Stimulated activated CD4-positive, alpha-beta T cell treated with anti-CD3 and anti-CD28 coated beads, Interleukin-4, amount 100 ng/mL, for 1 hour (primary cell): ENCODE measurements around the gene KLHL33.

ENCODE experiments used
- DNase-seq: peaks from one replicate; pipeline ENCODE4 v3.0.0-alpha.2; 2020

Gene KLHL33, protein sequence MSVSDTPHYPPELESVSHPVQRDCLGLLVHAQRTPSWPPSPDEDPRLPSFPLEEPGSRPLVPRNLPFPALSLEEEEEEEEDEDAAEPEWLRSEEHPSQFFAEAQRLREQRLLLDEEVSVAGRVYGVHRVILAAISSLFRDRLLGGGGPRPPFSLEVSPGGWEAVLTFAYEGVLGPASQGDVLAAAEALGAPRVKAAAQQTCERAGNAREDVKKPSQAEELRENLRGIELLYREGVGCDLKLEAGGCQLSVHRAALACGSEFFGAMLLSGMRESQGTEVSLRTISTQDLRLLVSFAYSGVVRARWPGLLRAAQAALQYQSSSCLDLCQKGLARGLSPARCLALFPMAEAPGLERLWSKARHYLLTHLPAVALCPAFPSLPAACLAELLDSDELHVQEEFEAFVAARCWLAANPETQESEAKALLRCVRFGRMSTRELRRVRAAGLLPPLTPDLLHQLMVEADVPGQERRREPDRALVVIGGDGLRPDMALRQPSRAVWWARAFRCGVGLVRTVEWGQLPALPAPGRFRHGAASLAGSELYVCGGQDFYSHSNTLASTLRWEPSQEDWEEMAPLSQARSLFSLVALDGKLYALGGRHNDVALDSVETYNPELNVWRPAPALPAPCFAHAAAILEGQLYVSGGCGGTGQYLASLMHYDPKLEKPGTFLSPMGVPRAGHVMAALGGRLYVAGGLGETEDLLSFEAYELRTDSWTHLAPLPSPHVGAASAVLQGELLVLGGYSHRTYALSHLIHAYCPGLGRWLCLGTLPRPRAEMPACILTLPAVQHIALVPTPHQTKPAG

DNA sequence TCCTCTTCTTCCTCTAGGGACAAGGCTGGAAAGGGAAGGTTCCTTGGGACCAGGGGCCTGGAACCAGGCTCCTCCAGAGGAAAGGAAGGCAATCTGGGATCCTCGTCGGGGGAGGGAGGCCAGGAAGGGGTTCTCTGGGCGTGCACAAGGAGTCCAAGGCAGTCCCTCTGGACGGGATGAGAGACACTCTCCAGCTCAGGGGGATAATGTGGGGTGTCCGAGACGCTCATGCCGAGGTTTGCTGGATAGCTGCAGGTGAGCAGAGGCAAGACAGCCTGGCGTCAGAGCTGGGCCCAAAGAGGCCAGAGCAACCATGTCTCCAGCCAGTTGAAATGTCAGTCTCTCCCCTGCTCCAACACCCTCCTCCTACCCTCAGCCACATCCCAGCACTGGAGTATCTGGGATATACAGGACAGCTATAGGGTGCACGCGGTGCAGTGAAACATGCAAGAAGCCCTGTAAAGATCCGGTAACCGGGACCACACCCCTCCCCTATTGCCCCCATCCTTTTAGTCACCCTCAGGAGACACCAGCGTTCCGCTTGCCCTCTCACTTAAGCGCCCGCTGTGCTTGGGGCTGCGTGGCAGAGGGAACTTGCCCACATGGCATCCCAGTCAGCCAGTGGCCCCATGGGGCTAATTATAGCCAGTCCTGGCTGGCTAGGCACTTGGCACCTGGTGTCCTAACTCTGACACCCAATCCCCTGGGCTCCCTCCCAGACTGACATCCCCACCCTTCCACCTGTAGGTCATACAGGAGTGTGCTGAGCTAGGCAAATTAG is at the start of gene KLHL33:
Gene KLHL33 (minus strand): TSS at position 585 of the 781 bp plus-strand sequence. CDS start 355 bp downstream, at position 230.
- DNase-seq: no peak

DNA sequence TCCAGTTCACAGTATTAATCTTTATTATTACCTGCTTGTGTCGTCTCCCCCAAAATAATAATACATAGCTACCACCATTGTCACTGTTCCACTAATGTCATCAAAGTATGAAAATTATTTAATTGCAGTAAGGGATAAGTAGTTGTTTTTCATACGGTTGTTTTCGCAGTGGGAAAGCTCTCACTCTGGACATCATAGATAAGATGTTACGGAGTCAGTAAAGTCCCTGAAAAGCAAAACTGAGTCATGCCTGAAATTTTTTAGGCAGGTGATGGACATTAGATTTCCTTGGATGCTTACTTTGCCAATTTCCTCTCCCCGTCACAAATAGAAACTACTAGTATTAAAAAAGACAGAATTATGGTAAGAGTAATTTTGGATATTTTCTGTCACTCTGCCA is 46.4 kb upstream of the KLHL33 start:
- no peak for DNase-seq

DNA sequence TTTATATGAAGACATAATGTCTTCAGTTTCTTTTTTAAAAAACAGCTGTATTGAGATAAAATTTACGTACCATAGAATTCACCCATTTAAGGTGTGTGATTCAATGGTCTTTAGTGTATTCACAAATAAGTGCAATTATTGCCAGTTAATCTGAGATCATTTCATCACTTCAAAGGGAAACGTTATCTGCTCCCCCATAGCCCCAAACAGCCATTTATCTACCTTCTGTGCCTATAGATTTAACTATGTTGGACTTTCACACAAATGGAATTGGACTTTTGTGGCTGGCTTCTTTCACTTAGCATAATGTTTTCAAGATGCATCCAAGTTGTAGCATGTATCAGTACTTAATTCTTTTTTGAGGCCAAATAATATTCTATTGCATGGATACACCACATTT is 42.9 kb upstream of the KLHL33 start:
- no peak for DNase-seq

DNA sequence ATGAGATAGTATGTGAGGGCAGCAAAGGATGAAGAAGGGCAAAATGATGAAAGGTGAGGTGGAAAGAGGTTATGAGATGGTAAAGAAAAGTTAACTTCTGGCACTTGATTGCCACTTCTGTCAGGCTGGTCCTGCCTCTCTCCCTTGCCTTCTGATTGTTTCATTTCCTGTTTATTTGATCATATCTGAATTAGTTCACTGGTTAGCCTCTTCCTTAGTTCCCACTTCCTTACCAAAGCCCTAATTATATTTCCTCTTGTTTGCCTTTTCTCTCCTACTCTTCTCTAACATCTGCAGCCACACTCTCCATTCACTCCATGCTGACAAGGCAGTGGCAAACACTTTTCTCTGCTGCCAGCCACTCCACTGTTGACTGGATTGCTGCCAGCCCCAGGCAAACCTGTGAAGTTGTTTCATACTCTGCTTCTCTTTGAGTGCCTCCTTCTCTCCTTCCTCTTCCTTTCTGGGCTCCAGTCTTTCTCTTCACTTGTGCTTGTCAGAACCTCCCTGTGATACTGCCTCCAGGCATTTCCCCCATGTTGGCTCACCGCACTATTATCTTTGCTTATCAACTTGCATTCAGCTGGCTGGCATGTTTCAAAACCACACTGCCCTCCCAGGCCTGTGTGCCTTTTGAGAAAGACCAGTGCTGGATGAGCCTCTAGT is 41.4 kb upstream of the KLHL33 start:
- DNase-seq: no peak

DNA sequence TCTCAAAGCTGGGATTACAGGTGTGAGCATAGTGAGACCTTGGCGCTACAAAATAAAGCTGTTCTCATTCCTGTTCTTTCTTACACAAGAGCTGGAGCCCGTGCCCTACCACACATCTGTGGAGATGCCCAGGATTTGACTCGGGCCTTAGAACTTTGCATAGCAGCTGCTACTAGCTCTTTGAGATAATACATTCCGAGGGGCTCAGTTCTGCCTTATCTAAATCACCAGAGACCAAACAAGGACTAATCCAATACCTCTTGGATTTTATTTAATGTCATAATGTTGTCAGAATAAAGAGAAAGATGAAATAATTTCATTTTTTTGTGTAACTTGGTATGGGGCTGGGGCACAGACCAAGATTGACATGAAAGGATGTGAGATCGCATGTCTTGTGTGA is 40.8 kb upstream of the KLHL33 start:
- DNase-seq: no peak

DNA sequence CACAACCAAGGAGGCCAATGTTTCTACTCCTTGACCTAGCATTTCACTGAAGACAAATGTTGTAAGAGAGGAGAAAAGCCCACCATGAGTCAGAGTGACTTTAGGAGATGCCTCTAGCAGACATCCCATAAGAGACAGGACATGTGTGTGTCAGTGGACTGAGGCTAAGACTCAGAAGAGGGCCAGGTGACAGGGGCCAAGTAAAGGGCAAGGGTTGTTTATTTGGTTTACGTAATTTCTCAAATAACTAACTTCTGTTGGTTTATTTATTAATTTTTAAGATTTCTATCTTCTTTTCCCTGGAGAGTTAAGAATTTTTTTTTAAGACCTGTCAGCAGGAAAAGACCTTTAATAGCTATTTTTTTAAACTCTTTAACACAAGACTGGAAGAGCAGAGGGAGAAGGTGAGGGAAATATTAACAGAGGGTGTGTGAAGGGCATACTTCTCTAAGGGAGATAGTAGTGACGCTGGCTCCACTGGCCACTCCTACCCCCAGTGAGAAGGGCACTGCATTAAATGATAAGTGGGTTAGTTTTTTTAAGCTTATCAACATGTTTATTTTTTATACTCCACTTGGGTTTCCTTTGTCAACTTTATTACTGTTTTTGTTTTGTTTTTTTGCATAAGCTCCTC is 36.7 kb upstream of the KLHL33 start:
- DNase-seq: no peak

DNA sequence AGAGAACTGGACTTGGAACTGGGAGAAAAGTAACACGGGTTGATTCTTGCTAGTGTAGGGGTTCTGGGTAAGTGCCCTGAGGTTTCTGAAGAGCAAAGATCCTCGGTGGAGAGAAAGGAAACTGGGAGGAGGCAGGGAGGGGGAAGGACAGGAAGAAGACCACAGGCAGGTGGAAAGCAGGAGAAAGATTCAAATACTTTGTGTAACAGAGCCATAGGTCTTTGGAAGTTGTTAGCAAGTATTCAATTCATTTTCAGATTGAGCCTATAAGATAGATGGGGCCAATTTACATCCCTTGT is 34.6 kb upstream of the KLHL33 start:
- no peak for DNase-seq

DNA sequence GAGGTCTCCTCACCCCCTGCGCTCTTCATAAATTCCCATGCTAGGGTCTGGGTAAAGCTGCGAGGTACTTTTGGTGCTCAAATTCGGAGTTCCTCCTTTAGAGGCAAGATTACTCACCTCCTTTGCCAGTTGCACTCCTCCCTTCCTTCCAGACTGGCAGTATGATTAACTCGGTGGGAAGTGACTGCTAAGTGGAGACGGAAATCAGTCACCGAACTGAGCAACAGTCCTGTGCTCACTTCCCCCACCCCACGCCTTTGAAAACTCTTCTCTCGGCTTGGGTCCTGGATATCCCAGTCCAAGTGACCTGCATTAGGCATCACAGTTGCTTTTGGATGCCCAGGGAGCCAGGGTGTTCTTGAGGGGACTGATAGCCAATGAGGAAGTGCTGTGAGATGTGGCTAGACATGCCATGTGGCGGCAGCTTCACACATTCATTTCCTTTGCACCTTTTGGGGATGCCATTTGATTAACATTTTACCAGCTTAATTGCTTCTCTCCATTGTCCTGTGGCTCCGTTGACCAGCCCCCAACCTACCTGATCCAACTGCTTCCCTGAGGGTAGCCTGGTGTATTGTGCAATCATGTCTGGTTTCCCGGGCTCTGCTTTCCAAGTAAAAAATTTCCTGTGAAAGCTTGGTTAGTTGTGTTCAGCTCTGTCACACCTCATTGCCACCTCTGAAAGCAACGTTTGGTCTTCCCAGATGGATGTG is 34.1 kb upstream of the KLHL33 start:
- peak; percentile 50 for DNase-seq

DNA sequence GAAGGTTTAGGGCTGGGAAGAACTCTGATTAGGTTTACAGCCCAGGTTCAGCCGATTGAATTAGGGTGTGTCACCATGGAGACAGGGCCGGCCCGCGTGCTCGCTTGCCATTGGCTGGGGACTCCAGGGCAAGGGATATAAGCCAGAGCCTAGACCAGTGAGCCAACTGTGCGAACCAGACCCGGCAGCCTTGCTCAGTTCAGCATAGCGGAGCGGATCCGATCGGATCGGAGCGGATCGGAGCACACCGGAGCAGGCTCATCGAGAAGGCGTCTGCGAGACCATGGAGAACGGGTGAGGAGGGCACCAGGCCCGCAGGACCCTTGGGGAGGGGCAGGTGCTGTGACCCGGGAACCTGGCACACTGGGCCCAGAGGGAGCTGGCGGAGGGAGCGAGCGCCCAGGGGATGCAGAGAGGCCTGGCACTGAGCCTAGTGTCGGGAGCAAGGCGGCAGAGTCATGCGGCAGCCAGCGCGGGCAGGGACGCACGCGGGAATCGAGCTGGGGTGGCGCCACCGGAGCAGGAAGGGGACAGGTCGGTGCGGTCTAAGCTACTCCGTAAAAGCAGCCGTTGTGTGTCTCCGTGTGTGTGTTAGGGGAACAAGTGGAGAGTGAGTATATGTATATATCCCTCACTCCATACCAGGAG is 33.4 kb upstream of the KLHL33 start, which contains the start of gene PNP:
Gene PNP (plus strand): TSS at position 165 of the 648 bp plus-strand sequence. CDS start 119 bp downstream, at position 284.
- peak; percentile 86 for DNase-seq

DNA sequence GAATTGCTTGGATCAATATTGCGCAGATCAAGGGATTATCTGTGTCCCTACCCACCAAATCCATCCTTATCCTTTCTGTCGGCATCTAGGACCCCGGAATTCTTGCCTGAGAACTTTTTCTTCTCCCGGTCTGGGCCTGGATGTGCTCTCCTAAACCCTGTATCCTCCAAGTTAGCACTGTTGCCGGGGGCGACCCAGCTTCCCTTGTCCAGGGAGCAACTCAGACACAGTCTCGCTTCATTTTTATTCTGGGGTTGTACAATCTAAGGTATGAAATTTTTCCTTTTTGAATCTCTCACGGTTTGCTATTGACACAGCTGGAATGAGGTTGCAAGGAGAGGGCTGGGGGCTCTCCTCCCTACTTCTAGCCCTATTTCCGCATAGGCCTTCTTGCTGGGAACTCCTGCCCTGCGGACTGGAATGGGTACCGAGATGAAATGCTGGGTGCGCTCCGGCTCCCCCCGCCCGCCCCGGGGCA is 32.8 kb upstream of the KLHL33 start:
- DNase-seq: no peak

DNA sequence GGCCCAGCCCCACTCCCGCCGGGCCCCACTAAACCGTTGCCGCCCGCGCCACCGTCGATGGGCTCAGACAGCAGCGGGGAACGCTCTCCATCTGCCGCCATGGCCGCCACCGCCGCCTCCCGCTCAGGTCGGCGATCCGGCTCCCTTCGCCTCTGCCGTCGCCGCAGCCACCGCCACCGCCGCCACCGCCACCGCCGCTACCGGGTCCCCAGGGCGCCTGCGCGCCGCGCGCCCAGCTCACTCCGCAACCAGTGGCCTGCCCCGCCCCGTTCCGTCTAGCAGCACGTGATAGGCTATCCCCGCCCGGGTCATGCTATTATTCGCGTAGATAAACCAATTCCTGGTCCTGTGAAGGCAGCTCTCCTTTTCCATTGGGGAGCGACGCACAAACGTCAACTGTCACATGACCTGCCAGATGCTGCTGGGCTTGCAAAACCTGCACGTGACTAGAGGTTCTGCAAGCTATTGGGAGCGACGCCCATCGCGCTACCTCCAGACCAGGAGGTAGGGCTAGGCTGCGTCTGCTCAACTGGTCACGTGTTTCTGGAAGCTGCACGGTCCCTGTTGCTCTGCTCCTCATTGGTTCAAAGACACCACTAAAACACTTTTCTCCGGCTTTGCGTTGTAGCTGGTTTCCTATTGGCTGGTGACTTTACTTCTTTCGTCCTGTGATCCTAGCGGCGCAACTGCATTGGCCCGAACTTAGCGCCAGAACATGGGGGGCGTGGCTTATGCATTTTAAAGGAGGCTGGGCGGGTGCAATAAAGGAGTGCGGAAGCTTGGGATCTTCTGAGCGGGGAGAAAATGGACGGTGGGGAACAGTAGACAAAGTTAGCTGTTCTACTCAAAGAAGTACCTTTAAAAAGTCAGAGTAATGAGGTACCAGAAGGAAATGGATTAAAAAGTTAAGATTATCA is 25.5 kb upstream of the KLHL33 start, which contains the start of gene PIP4P1:
Gene PIP4P1 (minus strand): TSS at position 210 of the 917 bp plus-strand sequence. CDS start 109 bp downstream, at position 101.
- DNase-seq: peak; percentile 96

DNA sequence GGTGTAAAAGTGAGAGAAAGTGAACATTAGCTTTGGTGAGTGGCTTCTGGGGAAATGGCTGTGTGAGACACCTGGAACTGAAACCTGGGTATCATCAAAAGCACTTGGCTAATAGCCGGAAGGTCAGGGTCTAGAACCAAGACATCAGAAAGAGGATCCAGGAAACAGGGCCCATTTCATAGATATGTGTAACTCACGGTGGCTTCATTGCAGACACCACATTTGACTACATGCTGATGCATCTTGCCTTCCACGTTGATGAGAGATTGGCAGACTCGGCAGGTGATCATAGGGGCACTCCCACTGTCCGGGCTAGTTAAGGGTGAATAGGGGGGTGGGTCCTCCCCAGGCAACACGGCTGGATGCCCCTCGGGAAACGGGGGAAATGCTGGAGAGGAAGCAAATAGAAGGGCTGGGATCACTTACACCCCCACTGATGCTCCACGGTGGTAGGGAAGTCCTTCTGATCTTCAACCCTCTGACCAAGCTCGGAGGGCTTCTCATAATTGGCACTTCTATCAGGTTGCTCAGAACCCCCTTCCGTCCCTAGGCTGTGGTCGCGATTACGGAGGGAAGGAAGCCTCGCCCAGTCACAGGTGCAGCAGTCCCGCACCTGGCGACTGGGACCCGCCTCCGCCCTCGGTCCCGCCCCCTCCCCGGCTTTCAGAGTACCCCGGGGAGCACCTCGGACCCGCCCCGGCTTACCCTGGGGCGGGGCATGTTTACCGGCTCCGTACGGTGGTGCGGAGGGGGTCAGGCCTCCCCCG is 24.7 kb upstream of the KLHL33 start:
- peak; percentile 47 for DNase-seq

DNA sequence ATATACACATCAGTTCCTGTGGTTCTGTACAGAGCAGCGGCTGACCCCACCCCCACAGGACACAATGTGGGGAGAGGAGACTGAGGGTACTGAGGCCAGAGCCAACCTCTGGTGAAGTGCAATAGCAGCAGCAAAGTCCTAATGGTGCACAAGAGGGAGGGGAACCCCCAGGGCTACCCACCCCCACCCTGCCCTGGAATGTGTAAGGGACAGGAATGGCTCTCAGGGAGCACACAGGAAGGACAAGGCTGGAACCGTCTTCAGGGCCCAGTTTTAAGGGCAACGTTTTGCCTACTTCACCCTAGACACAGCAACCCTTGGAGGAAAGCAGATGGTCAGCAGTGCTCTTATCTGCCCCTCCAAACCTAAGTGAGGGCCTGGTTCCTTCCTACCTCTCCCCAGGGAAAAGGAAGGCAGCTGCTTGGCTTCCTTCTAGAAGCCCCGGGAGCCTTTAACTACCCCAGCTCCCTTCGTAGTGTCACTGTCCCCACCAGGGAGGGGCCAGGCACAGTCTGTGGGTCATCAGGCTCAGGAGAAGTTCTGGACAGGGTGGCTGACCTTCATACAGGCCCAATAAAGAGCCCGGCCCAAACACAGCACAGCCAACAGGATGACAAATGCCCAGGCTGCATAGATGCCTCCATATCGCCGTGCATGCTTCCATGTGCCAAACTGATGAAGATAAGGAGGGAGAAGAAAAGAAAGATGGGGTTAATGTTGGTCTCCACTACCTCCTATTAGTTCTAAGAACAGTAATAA is 22.2 kb upstream of the KLHL33 start:
- DNase-seq: no peak

DNA sequence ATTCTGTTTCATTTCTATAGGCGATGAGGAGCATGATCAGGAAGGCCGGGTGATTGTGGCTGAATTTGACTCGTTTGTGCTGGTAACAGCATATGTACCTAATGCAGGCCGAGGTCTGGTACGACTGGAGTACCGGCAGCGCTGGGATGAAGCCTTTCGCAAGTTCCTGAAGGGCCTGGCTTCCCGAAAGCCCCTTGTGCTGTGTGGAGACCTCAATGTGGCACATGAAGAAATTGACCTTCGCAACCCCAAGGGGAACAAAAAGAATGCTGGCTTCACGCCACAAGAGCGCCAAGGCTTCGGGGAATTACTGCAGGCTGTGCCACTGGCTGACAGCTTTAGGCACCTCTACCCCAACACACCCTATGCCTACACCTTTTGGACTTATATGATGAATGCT is 21.0 kb upstream of the KLHL33 start:
- DNase-seq: no peak

DNA sequence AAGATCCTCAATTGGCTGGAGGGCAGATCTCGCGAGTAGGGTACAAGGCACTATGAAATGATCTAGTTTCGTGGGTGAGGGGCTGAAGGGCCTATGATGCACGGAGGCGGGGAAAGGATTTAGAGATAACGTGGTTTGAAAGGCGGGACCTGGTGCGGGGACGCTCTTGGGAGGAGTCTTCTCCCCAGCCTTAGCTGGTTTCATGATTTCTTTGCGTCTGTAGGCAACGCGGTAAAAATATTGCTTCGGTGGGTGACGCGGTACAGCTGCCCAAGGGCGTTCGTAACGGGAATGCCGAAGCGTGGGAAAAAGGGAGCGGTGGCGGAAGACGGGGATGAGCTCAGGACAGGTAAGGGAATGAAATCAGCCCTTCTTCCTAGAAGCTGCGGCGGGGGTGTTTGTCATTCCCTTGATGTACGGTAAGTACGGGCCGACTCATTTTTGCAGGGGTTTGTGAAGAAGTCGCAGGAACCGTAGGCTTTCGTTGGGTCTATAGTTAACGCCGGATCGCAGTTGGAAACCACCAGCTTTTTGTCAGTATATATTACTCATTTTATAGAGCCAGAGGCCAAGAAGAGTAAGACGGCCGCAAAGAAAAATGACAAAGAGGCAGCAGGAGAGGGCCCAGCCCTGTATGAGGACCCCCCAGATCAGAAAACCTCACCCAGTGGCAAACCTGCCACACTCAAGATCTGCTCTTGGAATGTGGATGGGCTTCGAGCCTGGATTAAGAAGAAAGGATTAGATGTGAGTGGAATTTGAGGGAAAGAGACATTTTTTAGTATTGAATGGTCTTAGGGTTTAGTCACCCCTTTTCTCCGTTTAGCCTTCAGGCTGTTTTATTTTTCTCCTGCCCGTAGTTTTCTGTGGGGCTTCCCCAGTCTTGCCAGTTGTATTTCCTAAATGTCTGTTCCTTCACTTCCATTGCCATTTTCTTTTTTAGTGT is 19.7 kb upstream of the KLHL33 start:
- DNase-seq: no peak

DNA sequence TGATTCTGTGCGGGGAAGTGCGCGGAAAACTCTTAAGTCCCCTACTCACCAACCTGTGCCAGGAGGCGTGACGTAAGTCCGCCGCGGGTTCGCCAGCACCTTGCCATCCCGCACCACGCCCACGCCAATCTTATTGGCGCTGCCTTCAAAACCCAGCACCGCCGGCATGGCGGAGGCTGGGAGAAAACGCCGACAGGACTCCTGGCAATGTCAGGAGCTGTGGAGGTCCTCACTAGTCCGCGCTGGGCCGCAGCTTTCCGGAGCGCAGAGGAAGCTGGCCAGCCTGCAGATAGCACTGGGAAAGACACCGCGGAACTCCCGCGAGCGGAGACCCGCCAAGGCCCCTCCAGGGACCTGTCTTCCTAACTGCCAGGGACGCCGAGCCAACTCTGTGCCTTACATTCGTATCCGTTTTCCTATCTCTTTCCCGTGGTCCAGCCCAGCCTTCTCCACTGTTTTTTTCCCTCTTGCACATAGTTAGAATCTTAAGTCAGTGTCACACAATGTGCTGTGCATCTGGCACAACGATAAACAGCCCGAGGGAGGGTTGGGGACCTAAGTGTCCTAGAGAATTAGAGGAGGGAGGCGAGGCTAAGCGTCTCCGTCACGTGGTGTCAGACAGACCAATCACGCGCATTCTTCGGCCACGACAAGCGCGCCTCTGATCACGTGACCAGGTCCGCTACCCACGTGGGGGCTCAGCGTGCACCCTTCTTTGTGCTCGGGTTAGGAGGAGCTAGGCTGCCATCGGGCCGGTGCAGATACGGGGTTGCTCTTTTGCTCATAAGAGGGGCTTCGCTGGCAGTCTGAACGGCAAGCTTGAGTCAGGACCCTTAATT is 18.8 kb upstream of the KLHL33 start, which contains the start of the genes APEX1 and OSGEP:
Gene APEX1 (plus strand): TSS at position 711 of the 839 bp plus-strand sequence. CDS start 420 bp downstream, outside the sequence.
Gene OSGEP (minus strand): TSS at position 297 of the 839 bp plus-strand sequence. CDS start 129 bp downstream, at position 168.
- peak; percentile 96 for DNase-seq
